ENCODE data around the gene SPEM3.

DNA sequence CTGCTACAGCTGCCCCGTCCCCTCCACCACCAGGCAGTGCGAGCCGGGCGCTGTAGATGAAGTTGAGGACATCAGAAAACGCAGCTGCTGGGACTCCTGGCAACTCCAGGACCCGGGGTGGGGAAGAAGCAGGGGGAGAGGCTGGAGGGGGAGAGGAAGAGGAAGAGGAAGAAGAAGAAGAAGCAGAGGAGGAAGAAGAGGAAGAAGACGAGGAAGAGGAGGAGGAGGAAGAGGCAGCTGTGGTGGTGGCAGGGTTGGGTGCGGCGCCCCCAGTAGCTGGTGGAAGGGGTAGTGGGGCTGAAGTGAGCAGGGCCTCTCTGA, 37.6 kb downstream of the SPEM3 start:
- TF ChIP-seq, protein P1, sequence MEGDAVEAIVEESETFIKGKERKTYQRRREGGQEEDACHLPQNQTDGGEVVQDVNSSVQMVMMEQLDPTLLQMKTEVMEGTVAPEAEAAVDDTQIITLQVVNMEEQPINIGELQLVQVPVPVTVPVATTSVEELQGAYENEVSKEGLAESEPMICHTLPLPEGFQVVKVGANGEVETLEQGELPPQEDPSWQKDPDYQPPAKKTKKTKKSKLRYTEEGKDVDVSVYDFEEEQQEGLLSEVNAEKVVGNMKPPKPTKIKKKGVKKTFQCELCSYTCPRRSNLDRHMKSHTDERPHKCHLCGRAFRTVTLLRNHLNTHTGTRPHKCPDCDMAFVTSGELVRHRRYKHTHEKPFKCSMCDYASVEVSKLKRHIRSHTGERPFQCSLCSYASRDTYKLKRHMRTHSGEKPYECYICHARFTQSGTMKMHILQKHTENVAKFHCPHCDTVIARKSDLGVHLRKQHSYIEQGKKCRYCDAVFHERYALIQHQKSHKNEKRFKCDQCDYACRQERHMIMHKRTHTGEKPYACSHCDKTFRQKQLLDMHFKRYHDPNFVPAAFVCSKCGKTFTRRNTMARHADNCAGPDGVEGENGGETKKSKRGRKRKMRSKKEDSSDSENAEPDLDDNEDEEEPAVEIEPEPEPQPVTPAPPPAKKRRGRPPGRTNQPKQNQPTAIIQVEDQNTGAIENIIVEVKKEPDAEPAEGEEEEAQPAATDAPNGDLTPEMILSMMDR (conservative IDR thresholded peaks at IDR 0.05; ENCODE audit: low read length): no peak
- TF ChIP-seq EZH2phosphoT487 (IDR thresholded peaks at IDR 0.05; ENCODE audit: borderline replicate concordance, low read depth, low read length): no peak
